OCI-LY1 (cell line): ENCODE measurements around the gene DAP.

Experiments
- EZH2 ChIP-seq: fragments of 200-600 bp; sonication (generic), shearing (Covaris generic); IDR thresholded peaks from 2 replicates; pipeline ENCODE4 v1.8.0; 2017; ENCODE audit warnings: borderline replicate concordance, mixed run types, mild to moderate bottlenecking, antibody characterized with exemption, low read length, moderate library complexity, mixed read lengths
- TF ChIP-seq, protein P1 (sequence below): fragments of 200-600 bp; sonication (generic), shearing (Covaris generic); IDR thresholded peaks from 2 replicates; pipeline ENCODE4 v1.5.1; 2017; ENCODE audit warnings: mild to moderate bottlenecking, antibody characterized with exemption, low read length, moderate library complexity, mixed read lengths

DNA sequence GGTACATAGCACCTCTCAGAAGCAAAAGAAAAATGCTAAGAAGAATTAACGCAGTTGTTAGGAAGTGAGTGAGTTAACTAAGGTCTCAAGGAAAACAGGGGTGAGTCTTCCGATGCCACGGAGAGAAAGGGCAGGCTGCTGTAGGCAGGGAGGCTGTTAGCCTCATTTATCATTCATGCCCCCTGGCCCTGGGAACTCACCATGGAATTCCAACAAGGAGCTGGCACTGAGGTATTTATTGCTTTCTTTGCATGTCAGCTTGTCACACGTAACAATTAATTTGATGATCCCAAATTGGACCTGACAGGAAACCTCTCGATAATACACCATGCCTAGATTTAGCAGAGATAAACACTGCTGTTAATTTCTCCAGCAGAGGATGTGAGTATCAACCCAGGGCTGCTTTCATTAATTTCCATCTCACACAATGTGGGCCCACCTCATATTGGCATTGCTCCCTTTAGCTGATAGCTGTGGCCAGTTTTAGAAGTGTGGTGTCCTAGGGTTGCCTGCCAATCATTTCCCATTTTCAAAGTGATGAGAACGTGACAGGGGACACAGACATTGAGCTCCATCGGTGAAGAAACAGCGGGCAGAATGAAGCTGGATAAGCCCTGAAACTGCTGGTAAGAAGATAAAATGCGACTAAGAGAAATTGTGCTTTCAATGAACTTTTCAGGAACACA is 45.3 kb downstream of the DAP start:
- TF ChIP-seq, protein P1, sequence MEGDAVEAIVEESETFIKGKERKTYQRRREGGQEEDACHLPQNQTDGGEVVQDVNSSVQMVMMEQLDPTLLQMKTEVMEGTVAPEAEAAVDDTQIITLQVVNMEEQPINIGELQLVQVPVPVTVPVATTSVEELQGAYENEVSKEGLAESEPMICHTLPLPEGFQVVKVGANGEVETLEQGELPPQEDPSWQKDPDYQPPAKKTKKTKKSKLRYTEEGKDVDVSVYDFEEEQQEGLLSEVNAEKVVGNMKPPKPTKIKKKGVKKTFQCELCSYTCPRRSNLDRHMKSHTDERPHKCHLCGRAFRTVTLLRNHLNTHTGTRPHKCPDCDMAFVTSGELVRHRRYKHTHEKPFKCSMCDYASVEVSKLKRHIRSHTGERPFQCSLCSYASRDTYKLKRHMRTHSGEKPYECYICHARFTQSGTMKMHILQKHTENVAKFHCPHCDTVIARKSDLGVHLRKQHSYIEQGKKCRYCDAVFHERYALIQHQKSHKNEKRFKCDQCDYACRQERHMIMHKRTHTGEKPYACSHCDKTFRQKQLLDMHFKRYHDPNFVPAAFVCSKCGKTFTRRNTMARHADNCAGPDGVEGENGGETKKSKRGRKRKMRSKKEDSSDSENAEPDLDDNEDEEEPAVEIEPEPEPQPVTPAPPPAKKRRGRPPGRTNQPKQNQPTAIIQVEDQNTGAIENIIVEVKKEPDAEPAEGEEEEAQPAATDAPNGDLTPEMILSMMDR, result no peak
- TF ChIP-seq EZH2, result no peak
